HEK293 (cell line): ENCODE data around the gene PC.

Experiments used
- CTCF ChIA-PET: fragments of 350-600 bp; formaldehyde crosslinking; extraction: SDS; loops from one replicate; lab custom pipeline; 2021; ENCODE audit warnings: antibody characterized with exemption; lab: Yijun Ruan, JAX
- POLR2A ChIA-PET: fragments of 300-600 bp; formaldehyde crosslinking; extraction: SDS; loops from one replicate; lab custom pipeline; 2020; ENCODE audit warnings: antibody characterized with exemption, inconsistent platforms; lab: Yijun Ruan, JAX
- H3K27ac ChIP-seq: fragments of 200-500 bp; sonication (Bioruptor generic); 2 replicates; pipeline ENCODE4 v1.5.1; 2014; ENCODE audit warnings: low read depth, low read length, control low read depth, inconsistent platforms; ENCODE audit errors: extremely low read depth
- H3K36me3 ChIP-seq, 2 experiments: fragments of 200-500 bp in 1 of 2; sonication (Bioruptor generic) in 1 of 2; 1 replicate in 1 of 2; 2 replicates in 1 of 2; pipeline ENCODE4 v1.5.1; 2014 to 2017; ENCODE audit warnings: inconsistent platforms in 2 of 2, low read length in 2 of 2; ENCODE audit not compliant: control insufficient read depth in 2 of 2, insufficient read depth in 1 of 2
- H3K4me1 ChIP-seq: fragments of 200-500 bp; sonication (Bioruptor generic); 2 replicates; pipeline ENCODE4 v1.5.1; 2014; ENCODE audit warnings: mild to moderate bottlenecking, low read length, inconsistent platforms; ENCODE audit not compliant: control insufficient read depth, insufficient read depth
- H3K4me3 ChIP-seq: 2 replicates; pipeline ENCODE4 v1.5.1; 2011; ENCODE audit warnings: low read depth, mild to moderate bottlenecking, control low read depth, low read length, moderate library complexity
- H3K9me3 ChIP-seq: fragments of 200-500 bp; sonication (Bioruptor generic); 2 replicates; pipeline ENCODE4 v1.5.1; 2014; ENCODE audit warnings: low read depth, low read length, inconsistent platforms; ENCODE audit not compliant: control insufficient read depth, insufficient read depth
- BCL11B ChIP-seq: fragments of 450-650 bp; formaldehyde crosslinking; IDR thresholded peaks from 2 replicates; pipeline ENCODE4 v1.5.1; 2016; ENCODE audit warnings: low read depth, missing biosample characterization, missing genetic modification characterization
- GLIS2 ChIP-seq: fragments of 450-650 bp; formaldehyde crosslinking; IDR thresholded peaks from 2 replicates; pipeline ENCODE4 v1.5.1; 2016; ENCODE audit warnings: missing biosample characterization, missing genetic modification characterization
- KLF1 ChIP-seq: fragments of 450-650 bp; formaldehyde crosslinking; IDR thresholded peaks from 2 replicates; pipeline ENCODE4 v1.5.1; 2016; ENCODE audit warnings: missing biosample characterization, missing genetic modification characterization
- PRDM10 ChIP-seq: fragments of 450-650 bp; formaldehyde crosslinking; IDR thresholded peaks from 2 replicates; pipeline ENCODE4 v1.5.1; 2016; ENCODE audit warnings: missing biosample characterization, missing genetic modification characterization
- PRDM2 ChIP-seq: fragments of 450-650 bp; formaldehyde crosslinking; IDR thresholded peaks from 2 replicates; pipeline ENCODE4 v1.5.1; 2016; ENCODE audit warnings: missing biosample characterization, missing genetic modification characterization, borderline replicate concordance
- PRDM4 ChIP-seq: fragments of 450-650 bp; formaldehyde crosslinking; IDR thresholded peaks from 2 replicates; pipeline ENCODE4 v1.5.1; 2017; ENCODE audit warnings: missing biosample characterization, missing genetic modification characterization
- WT1 ChIP-seq: fragments of 450-650 bp; formaldehyde crosslinking; IDR thresholded peaks from 2 replicates; pipeline ENCODE4 v1.5.1; 2016; ENCODE audit warnings: missing biosample characterization, missing genetic modification characterization
- YY1 ChIP-seq: fragments of 450-650 bp; formaldehyde crosslinking; IDR thresholded peaks from 2 replicates; pipeline ENCODE4 v1.5.1; 2018; ENCODE audit warnings: missing biosample characterization, missing genetic modification characterization
- ZIC2 ChIP-seq: fragments of 450-650 bp; formaldehyde crosslinking; IDR thresholded peaks from 2 replicates; pipeline ENCODE4 v1.5.1; 2016; ENCODE audit warnings: missing biosample characterization, missing genetic modification characterization
- ZNF211 ChIP-seq: fragments of 450-650 bp; formaldehyde crosslinking; IDR thresholded peaks from 2 replicates; pipeline ENCODE4 v1.5.1; 2016; ENCODE audit warnings: low read depth, missing biosample characterization, missing genetic modification characterization
- ZNF274 ChIP-seq, 2 experiments: fragments of 200-500 bp in 1 of 2; fragments of 450-650 bp in 1 of 2; sonication (Bioruptor generic) in 1 of 2; formaldehyde crosslinking in 1 of 2; IDR thresholded peaks; 2 replicates each; pipeline versions ENCODE4 v1.5.1 to v1.6.1; 2014 to 2016; ENCODE audit warnings: borderline replicate concordance in 1 of 2, inconsistent platforms in 1 of 2, low read length in 1 of 2, missing biosample characterization in 1 of 2, missing genetic modification characterization in 1 of 2
- ZNF292 ChIP-seq: fragments of 450-650 bp; formaldehyde crosslinking; IDR thresholded peaks from 2 replicates; pipeline ENCODE4 v1.5.1; 2016; ENCODE audit warnings: low read depth, missing biosample characterization, missing genetic modification characterization, borderline replicate concordance
- ZNF416 ChIP-seq: fragments of 450-650 bp; formaldehyde crosslinking; IDR thresholded peaks from 2 replicates; pipeline ENCODE4 v1.5.1; 2016; ENCODE audit warnings: missing biosample characterization, missing genetic modification characterization
- ZNF426 ChIP-seq: fragments of 450-650 bp; formaldehyde crosslinking; IDR thresholded peaks from 2 replicates; pipeline ENCODE4 v1.5.1; 2017; ENCODE audit warnings: missing biosample characterization, missing genetic modification characterization, mild to moderate bottlenecking, inconsistent platforms, moderate library complexity
- ZNF513 ChIP-seq: fragments of 450-650 bp; IDR thresholded peaks from 2 replicates; pipeline ENCODE4 v1.5.1; 2018; ENCODE audit warnings: missing biosample characterization, missing genetic modification characterization
- ZNF658 ChIP-seq: fragments of 450-650 bp; formaldehyde crosslinking; IDR thresholded peaks from 2 replicates; pipeline ENCODE4; 2016; ENCODE audit warnings: missing biosample characterization, missing genetic modification characterization
- ZNF664 ChIP-seq: fragments of 450-650 bp; formaldehyde crosslinking; IDR thresholded peaks from 2 replicates; pipeline ENCODE4 v1.5.1; 2016; ENCODE audit warnings: missing biosample characterization, missing genetic modification characterization
- ZXDB ChIP-seq: fragments of 450-650 bp; formaldehyde crosslinking; IDR thresholded peaks from 2 replicates; pipeline ENCODE4 v1.5.1; 2016; ENCODE audit warnings: missing biosample characterization, missing genetic modification characterization

Gene PC

GRCh38 chr11:66924272-66924671, 33.9 kb downstream of the PC start (continued):
- TF ChIP-seq WT1 (tag by site-specific recombination) (no peak), ZNF658 (no peak), YY1 (tag by site-specific recombination) (no peak), ZNF416 (tag by site-specific recombination) (no peak), ZNF513 (tag by site-specific recombination) (no peak), GLIS2 (no peak), KLF1 (no peak), ZNF292 (tag by site-specific recombination) (no peak)

- Histone ChIP-seq H3K9me3 (no peaks in the 10 kb centered on the region), H3K4me3 (no peak overlapping the region), H3K36me3 (no peaks in the 10 kb centered on the region), H3K27ac (no peak overlapping the region), H3K4me1 (no peaks in the 10 kb centered on the region)
- TF ChIP-seq ZNF664 (no peak), PRDM4 (tag by site-specific recombination) (no peak), PRDM10 (tag by site-specific recombination) (no peak), ZIC2 (tag by site-specific recombination) (no peak), ZXDB (no peak), PRDM2 (tag by site-specific recombination) (no peak), BCL11B (no peak), ZNF426 (tag by site-specific recombination) (no peak), ZNF211 (tag by site-specific recombination) (no peak), ZNF274 (IDR thresholded peaks at IDR 0.05; ENCODE audit: low read length) (no peak), ZNF274 (tag by site-specific recombination; IDR thresholded peaks at IDR 0.05; ENCODE audit: borderline replicate concordance) (no peak)
- CTCF ChIA-PET = no interaction called here
- POLR2A ChIA-PET = no interaction called here
Observed at GRCh38 chr11:66922551-66922950, 35.6 kb downstream of the PC start.
